Gastrocnemius medialis (tissue), 4 donors: ENCODE data around the gene USP28. TPM values are rescaled to one million over a fixed set of nuclear protein-coding genes. Genes with fewer than 3 reads are reported as not detected.

Experiments
- ATAC-seq, 2 donors: fragments of 150-250 bp; one replicate each; pipeline ENCODE4 v1.9.1; 2016
- DNase-seq, 2 donors: peaks; one replicate each; pipeline ENCODE4 v3.0.0-alpha.2; 2019
- H3K27ac ChIP-seq, 4 donors: fragments of 200-600 bp; sonication (generic); 1 replicate in 1 of 4; 2 replicates in 3 of 4; pipeline ENCODE4 v1.5.1; 2016 to 2018; ENCODE audit warnings: mild to moderate bottlenecking in 2 of 4, moderate library complexity in 1 of 4
- H3K27me3 ChIP-seq, 3 donors: fragments of 200-600 bp; sonication (generic) in 2 of 3; 1 replicate in 1 of 3; 2 replicates in 2 of 3; pipeline versions ENCODE4 v1.5.1 to v1.6.0; 2016 to 2019; ENCODE audit warnings: mild to moderate bottlenecking in 1 of 3, moderate library complexity in 1 of 3
- H3K36me3 ChIP-seq, 2 donors: fragments of 200-600 bp; sonication (generic) in 1 of 2; one replicate each; pipeline ENCODE4 v1.5.1; 2017 to 2018
- H3K4me1 ChIP-seq, 2 donors: fragments of 200-600 bp; sonication (generic) in 1 of 2; one replicate each; pipeline ENCODE4 v1.5.1; 2016 to 2017; ENCODE audit warnings: mild to moderate bottlenecking in 2 of 2
- H3K4me3 ChIP-seq, 4 donors: fragments of 200-600 bp; sonication (generic) in 3 of 4; 1 replicate in 1 of 4; 2 replicates in 3 of 4; pipeline ENCODE4 v1.5.1; 2016 to 2019; ENCODE audit warnings: mild to moderate bottlenecking in 2 of 4
- H3K9me3 ChIP-seq, 3 donors: fragments of 200-600 bp; sonication (generic) in 2 of 3; 1 replicate in 1 of 3; 2 replicates in 2 of 3; pipeline ENCODE4 v1.5.1; 2016 to 2019
- CTCF ChIP-seq, 5 experiments: fragments of 450-650 bp in 3 of 5; fragments of 200-600 bp in 2 of 5; sonication (generic) in 2 of 5; IDR thresholded peaks in 4 of 5; conservative IDR thresholded peaks in 1 of 5; 1 replicate in 4 of 5; 2 replicates in 1 of 5; pipeline ENCODE4 v1.5.1; 2016 to 2019; ENCODE audit warnings: antibody characterized with exemption in 5 of 5, mild to moderate bottlenecking in 3 of 5, moderate library complexity in 3 of 5
- POLR2A ChIP-seq, 2 donors: fragments of 450-650 bp; IDR thresholded peaks; one replicate each; pipeline ENCODE4 v1.6.1; 2017; ENCODE audit warnings: antibody characterized with exemption in 2 of 2, mild to moderate bottlenecking in 2 of 2, moderate library complexity in 2 of 2
- in situ Hi-C, 4 donors: fragments of 200-750 bp; cut with MboI; loops; one replicate each; pipeline versions ENCODE4 v1.15.0 to v1.8.0; 2017; ENCODE audit warnings: low sequenced_read_pairs in 4 of 4
- intact Hi-C: fragments of 100-400 bp; cut with DNase I; formaldehyde crosslinking; loops from one replicate; pipeline ENCODE4 v1.15.1; 2023; ENCODE audit warnings: low total_unique reads
- total RNA-seq, 4 donors: library from RNA; depleted of rRNA; stranded (reverse); fragments of >200 nt; gene quantifications; one replicate each; pipeline versions ENCODE4 v1.1.0 to v1.2.3, GENCODE V29; 2016

The USP28 gene
- total RNA-seq, 4 donors from 2014 or later: 56.7 to 141 (median 80.4) TPM

DNA sequence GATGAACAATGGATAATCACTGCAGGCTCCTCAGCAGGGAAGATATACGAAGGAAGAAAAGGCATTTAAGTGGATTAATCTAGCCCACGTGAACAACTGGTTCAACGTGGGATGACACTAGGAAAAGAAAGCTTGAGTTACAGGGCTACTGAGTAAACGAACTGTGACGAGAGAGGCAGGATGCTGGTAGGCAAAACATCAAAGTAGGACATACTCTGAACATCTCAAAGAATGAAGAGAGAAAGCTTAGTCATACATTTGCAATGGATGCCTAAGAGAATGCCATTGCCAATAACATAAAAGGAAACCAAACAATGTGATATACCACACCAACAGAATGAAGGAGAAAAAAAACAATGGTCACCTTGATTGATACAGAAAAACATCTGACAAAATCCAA is 12.9 kb downstream of the USP28 start:
- in situ Hi-C loops (no loop called here), intact Hi-C loops (no loop called here)
- Histone ChIP-seq H3K4me3 (no peak overlapping the region), H3K27me3 (no peaks in the 10 kb centered on the region), H3K4me1 (peaks cover 43 to 47% of the 10 kb centered on the region in 2 donors), H3K36me3 (no peaks in the 10 kb centered on the region), H3K9me3 (no peaks in the 10 kb centered on the region), H3K27ac (peak overlapping the region in 2 of 4 donors; percentile 14 to 35)
- no peak for ATAC-seq
- TF ChIP-seq POLR2A (IDR thresholded peaks at IDR 0.05): no peak
- no peak for TF ChIP-seq CTCF (IDR thresholded peaks at IDR 0.05 in 4 of 5, conservative IDR thresholded peaks at IDR 0.05 in 1 of 5)
- no peak for DNase-seq

GRCh38 chr11:113859665-113860064 is 15.7 kb downstream of the USP28 start:
- in situ Hi-C loops: no loop called here
- H3K27ac ChIP-seq: no peak overlapping the region

DNA sequence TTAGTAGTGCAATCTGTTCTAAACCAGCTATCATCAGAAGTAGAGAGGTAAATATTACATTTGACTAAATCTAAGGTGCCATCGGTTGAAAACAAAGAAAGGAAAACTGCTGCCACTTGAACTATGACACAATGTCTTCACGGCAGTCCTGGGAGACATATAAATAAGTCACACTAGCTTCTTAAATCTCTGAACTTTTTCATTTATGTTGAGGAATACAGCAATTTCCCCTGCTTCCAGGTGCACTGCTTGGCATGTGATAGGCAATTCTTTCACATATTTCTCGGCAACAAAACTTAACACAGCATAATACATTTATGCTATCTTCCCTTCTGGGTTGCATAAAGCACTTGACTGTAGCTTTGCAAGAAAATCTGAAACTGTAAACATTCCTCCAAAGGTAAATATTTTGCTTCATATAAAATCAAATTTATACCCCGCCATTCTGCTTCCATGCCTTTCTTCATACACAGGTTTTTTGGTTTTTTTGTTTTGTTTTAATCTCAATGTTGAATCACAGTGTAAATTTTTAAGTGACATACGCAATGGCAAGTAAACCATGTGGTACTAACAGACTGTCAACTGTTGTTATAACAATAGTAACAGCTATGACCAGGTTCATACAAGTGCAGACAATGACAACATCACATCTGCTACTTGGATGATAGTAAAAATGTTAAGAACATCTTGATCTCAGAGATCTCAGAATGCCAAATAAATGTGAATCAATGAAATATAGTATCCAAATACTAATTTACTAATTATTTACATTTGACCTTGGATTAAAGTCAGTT is 18.2 kb downstream of the USP28 start:
- H3K27ac ChIP-seq: no peak overlapping the region
- in situ Hi-C loops: no loop called here
- intact Hi-C loops: no loop called here

More at GRCh38 chr11:113859665-113860064, 15.7 kb downstream of the USP28 start:
- Histone ChIP-seq H3K4me3 (no peak overlapping the region), H3K36me3 (no peaks in the 10 kb centered on the region), H3K9me3 (no peaks in the 10 kb centered on the region), H3K4me1 (peaks cover 40 to 43% of the 10 kb centered on the region in 2 donors), H3K27me3 (no peaks in the 10 kb centered on the region)
- ATAC-seq: no peak
- no peak for DNase-seq
- intact Hi-C loops: no loop called here
- TF ChIP-seq POLR2A (IDR thresholded peaks at IDR 0.05): no peak
- no peak for TF ChIP-seq CTCF (IDR thresholded peaks at IDR 0.05 in 4 of 5, conservative IDR thresholded peaks at IDR 0.05 in 1 of 5)

GRCh38 chr11:113855803-113856202 is 19.6 kb downstream of the USP28 start:
- peak; percentile 34 to 70 for ATAC-seq

More for the DNA sequence above, 18.2 kb downstream of the USP28 start:
- Histone ChIP-seq H3K27me3 (no peaks in the 10 kb centered on the region), H3K4me1 (peaks cover 44 to 45% of the 10 kb centered on the region in 2 donors), H3K4me3 (no peak overlapping the region), H3K36me3 (peaks cover 0 to 11% of the 10 kb centered on the region in 2 donors), H3K9me3 (no peaks in the 10 kb centered on the region)
- DNase-seq: no peak
- ATAC-seq: no peak
- TF ChIP-seq POLR2A (IDR thresholded peaks at IDR 0.05) (no peak), CTCF (IDR thresholded peaks at IDR 0.05 in 4 of 5, conservative IDR thresholded peaks at IDR 0.05 in 1 of 5) (no peak)

More at GRCh38 chr11:113855803-113856202, 19.6 kb downstream of the USP28 start:
- Histone ChIP-seq H3K36me3 (peaks cover 0 to 24% of the 10 kb centered on the region in 2 donors), H3K9me3 (no peaks in the 10 kb centered on the region), H3K4me1 (peaks cover 42% of the 10 kb centered on the region in 2 donors), H3K27me3 (no peaks in the 10 kb centered on the region), H3K4me3 (no peak overlapping the region), H3K27ac (peak overlapping the region; percentile 30 to 64 (median 48))
- intact Hi-C loops (no loop called here), in situ Hi-C loops (no loop called here)
- no peak for DNase-seq
- TF ChIP-seq CTCF (IDR thresholded peaks at IDR 0.05 in 4 of 5, conservative IDR thresholded peaks at IDR 0.05 in 1 of 5) (no peak), POLR2A (IDR thresholded peaks at IDR 0.05) (no peak)
